Ramos (cell line): ENCODE results near the gene WWP2.
"Not testable (repeated sequence)": the region's sequence is repeated elsewhere in the genome, so short reads cannot be mapped to it uniquely, and the experiment has no call there.

ENCODE experiments used
- in situ Hi-C: fragments of 300-500 bp; cut with MboI; formaldehyde crosslinking; loops from one replicate; pipeline ENCODE4 v1.14.3; 2022; ENCODE audit warnings: low sequenced_read_pairs; ENCODE audit not compliant: unreplicated experiment

WWP2 gene

GRCh38 chr16:69851491-69852240 is 89.5 kb downstream of the WWP2 start:
- in situ Hi-C loops: no loop called here

GRCh38 chr16:69852815-69853214 is 90.7 kb downstream of the WWP2 start:
- in situ Hi-C loops: no loop called here

DNA sequence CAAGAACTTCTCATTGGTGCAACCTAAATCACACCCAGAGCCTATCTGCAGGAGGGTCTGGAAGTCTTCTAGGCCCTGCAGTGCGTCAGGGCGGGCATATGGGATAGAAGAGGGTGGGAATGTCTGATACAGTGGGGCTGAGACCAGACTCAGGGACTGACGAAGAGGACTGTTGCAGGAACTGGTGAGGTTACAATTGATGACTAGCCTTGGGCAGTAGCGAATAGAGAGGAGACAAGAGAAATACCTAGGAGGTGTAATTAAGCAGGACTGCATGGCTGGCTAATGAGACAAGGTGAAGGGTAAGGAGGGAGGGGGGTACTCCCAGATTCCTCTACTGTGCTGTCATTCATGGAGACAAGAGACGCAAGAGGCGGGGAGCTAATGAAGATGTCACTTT is 91.3 kb downstream of the WWP2 start:
- in situ Hi-C loops: no loop called here

GRCh38 chr16:69854776-69855175 is 92.6 kb downstream of the WWP2 start:
- in situ Hi-C loops: not testable (repeated sequence)

- in situ Hi-C loops: no loop called here
Observed at GRCh38 chr16:69855592-69855991, 93.5 kb downstream of the WWP2 start.

DNA sequence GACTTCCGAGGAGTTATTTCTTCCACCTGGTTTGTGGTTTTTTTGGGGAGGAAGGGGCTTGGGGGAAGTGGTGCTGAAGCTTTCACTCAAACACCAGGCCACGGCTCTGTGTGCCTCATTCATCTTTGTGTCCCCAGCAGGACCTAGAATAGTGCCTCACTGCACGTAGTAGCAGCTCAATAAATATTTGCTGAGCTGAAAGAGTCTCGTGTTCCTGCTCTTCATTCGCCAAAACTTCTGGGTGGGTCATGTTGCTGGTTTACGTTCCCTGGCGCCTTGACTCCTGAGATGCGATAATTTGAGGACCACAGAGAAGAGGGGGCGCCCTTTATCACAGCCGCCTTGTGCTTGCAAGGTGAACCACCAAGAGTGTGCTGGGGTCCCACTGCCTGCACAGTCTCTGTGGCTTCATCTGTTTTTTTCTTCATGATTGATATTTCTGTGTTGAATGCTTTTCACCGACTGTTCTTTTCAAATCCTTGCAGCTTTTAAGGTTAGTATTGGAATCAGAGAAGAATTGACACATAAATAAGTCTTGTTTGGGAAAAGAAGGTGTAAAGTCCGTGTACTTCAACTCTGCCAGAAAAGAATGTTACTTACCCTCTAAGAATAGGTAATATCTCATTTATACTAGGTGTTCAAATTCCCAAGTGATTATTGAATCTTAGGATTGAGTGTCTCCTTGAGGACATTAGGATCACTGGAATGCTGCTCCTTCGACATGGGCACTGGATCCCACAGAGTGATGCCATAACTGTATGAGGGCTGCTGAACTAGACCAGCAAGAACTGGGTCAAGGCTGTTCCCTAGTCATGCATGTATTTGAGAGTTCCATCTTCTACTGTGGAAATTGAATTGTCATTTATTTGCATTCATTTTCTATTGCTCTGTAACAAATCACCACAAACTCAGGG is 96.3 kb downstream of the WWP2 start:
- in situ Hi-C loops: no loop called here

DNA sequence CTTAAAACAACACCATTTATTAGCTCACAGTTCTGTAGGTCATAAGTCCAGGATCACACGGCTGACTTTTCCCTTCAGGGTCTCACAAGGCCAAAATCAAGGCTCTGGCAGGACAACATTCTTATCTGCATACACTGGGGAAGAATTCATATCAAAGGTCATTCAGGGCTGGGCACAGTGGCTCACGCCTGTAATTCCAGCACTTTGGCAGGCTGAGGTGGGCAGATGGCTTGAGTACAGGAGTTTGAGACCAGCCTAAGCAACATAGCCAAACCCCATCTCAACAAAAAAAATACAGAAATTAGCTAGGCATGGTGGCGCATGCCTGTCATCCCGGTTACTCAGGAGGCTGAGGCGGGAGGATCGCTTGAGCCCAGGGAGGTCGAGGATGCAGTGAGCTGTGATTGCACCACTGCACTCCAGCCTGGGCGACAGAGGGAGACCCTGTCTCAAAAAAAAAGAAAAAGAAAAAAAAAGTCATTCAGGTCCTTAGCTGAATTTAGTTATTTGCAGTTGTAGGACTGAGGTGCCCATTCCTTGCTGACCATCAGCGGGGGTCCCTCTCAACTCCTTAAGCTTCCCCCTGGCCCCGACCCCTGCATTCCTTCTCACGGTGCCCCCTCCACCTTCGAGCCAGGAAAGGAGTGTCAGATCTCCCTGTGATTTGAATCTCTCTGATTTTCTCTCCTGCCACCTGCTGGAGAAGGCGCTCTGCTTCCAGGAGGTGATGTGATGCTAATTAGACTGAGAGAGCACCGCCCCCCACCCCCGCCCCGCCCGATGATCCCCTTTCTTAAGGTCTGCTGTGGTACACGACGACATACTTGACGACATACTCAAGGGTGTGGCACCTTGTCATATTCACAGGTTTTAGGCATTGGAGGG is 97.2 kb downstream of the WWP2 start:
- in situ Hi-C loops: no loop called here

GRCh38 chr16:69860233-69861231 is 98.4 kb downstream of the WWP2 start:
- in situ Hi-C loops: no loop called here

GRCh38 chr16:69861292-69862030 is 99.3 kb downstream of the WWP2 start:
- in situ Hi-C loops: no loop called here

DNA sequence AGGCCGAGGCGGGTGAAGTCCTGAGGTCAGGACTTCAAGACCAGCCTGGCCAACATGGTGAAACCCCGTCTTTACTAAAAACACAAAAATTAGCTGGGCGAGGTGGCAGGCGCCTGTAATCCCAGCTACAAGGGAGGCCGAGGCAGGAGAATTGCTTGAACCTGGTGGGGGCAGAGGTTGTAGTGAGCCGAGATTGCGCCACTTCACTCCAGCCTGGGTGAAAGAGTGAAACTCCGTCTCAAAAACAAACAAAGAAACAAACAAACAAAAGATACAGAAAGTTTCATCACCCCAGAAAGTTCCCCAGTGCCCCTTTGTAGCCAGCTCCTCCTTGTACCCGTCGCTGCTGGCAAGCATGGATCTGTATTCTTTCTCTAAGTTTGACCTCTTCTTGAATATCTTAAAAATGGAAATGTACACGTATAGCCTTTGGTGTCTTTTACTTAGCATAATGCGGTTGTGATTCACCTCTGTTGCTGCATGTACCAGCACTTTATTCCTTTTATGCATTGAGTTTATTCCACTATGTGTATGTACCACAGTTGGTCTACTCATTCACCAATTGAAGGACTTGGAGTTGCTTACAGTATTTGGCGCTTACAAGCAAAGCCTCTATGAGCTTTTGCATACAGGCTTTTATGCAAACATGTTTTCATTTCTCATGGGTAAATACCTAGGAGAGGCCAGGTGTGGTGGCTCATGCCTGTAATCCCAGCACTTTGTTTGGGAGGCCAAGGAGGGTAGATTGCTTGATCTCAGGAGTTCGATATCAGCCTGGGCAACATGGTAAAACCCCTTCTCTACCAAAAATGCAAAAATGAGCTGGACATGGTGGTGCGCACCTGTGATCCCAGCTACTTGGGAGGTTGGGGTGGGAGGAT is 101.5 kb downstream of the WWP2 start:
- in situ Hi-C loops: no loop called here

DNA sequence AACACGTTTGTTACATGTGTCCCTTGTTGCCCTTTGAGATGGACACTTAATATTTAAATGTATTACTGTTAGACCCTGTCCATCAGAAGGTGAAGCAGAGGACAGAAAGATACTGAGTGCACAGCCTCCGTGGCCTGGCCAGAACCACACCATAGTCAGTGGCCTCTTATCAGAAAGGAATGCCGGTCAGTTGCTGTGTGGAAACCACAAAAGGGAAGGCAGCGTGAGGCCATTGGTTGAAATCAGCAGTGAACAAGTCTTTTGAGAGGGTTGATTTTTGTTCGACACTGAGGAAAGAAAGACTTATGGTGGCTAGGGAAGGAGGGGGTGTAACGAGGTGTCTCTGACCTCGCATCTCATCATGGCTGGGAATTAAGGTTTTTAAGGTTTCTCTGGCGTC is 103.6 kb downstream of the WWP2 start:
- in situ Hi-C loops: no loop called here

- in situ Hi-C loops: no loop called here
Observed at GRCh38 chr16:69867784-69868560, 105.8 kb downstream of the WWP2 start.

- in situ Hi-C loops: no loop called here
Observed at GRCh38 chr16:69870761-69871160, 108.6 kb downstream of the WWP2 start.

DNA sequence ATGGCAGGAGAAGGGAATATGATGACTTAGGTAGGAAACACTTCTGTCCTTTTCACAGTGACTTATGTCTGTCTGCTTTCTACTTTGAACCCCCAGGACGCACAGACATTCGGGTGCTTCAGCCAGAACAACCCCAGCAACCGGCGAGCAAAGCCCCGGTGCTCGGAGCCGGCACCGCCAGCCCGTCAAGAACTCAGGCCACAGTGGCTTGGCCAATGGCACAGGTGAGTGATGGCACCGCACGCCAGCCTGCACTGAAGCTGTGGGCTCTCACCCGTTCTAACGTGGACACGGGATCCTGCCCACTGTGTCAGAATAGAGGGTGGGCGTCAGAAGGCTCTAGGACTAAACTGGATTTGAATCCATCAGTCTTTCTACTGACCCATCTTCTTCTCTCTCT is 109.6 kb downstream of the WWP2 start:
- in situ Hi-C loops: no loop called here

DNA sequence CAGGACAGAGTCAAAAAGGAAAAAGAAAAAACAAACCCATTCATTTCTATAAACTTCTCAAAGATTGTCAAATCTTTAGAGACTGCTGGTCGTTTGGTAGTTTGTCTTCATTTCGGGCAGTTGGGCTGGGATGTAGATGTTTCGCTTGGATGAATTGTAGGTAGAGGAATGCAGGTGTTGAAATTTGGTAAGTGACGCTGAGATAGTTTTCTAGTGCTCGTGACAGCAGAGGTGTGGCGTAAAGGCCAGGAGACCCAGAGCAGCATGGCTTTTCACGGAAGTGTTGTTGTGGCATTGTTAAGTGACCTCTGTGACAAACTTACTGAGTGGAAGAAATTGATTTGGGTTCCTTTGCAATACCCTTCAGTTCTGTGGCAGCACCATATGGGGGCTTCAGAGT is 110.8 kb downstream of the WWP2 start:
- in situ Hi-C loops: no loop called here

DNA sequence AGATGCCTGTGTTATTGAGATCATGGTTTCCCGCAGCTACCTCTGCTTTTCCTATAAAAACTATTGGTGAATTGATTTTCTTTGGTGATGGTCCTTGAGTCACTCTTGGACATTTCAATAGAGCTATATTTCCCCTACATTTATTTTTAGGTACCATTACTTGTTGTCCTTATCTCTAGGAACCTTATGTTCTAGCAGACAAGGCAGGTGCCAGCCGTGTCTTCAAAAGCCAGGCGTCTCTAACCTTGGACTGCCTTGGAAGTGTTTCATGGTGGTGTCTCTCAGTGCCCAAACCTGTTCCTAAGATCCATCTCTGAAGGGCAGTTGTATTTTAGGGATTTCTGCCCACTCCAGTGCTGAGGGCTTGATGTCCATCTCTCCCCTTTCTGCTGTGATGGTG is 111.7 kb downstream of the WWP2 start:
- in situ Hi-C loops: no loop called here

DNA sequence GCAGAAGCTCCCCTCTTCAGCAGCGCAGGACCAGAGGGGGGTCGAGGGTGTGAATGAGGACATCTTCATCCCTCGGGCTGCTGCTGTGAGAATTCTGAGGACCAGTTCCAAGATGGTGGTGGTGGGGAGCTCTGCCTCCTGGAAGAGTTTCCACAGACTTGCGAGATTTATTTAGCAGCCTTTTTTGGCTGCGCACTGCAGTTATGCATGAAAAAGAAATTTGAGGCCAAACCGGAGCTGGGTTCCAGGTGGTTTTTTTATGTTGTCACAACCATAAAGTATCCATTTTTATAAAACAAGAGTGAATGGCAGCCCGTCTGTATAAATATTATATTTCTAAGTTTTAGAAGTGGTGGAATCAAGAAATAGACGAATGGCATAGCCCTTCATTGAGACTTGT is 112.1 kb downstream of the WWP2 start:
- in situ Hi-C loops: no loop called here
